Measurements from ENCODE around the gene SLC38A1. TPM values are rescaled to one million over a fixed set of nuclear protein-coding genes. Genes with fewer than 3 reads are reported as not detected.

Gene SLC38A1
- total RNA-seq, 2 experiments from 2014 or later: 180 to 219 TPM

DNA sequence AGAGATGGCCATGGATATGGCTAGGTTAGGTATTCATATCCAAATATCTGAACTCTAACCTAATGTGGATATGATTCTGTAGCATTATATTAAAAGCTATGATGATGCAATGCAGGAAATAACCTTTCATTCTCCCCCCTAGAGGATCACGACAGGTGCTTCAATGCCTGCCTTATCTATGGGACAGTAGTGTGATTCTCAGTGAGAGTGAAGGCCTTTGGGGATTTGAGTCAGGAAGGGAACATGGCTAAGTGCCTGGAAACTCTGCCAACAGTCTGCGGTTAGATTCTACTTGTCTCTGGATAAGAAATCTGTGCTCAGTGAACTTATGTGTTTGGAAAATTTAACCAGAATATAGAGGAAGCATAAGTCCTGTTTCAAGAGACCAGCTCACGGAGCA lies 81.8 kb downstream of the SLC38A1 start:
- ChIA-PET CTCF (interaction anchor here (0.6 to 1.2 kb wide), 4 partner anchors 40 to 1706 kb away, joined by 3 to 5 read pairs (median 4); no protein-coding TSS in a partner anchor), POLR2A (interaction anchor here (0.6 kb wide), 1 partner anchor 13 kb away, joined by 3 read pairs; no protein-coding TSS in a partner anchor)
- DNase-seq: no peak
- H3K9me3 Mint-ChIP-seq: peaks cover 2% of the 10 kb centered on the region
- peaks cover 5% of the 10 kb centered on the region for H3K4me1 Mint-ChIP-seq
- H3K27me3 Mint-ChIP-seq: no peaks in the 10 kb centered on the region
- H3K27ac Mint-ChIP-seq: peak overlapping the region; percentile 21
- H3K36me3 Mint-ChIP-seq (ENCODE audit: low read depth): peaks cover 76% of the 10 kb centered on the region
- no peak overlapping the region for H3K4me3 Mint-ChIP-seq

GRCh38 chr12:46186088-46186487 lies 82.8 kb downstream of the SLC38A1 start:
- DNase-seq: no peak
- ChIA-PET POLR2A (no interaction called here), CTCF (interaction anchor here (1.0 kb wide), 1 partner anchor 117 kb away, joined by 3 read pairs; no protein-coding TSS in a partner anchor)
- Mint-ChIP-seq H3K27ac (no peak overlapping the region), H3K4me3 (no peak overlapping the region), H3K36me3 (ENCODE audit: low read depth) (peaks cover 71% of the 10 kb centered on the region), H3K27me3 (no peaks in the 10 kb centered on the region), H3K4me1 (peaks cover 2% of the 10 kb centered on the region), H3K9me3 (no peaks in the 10 kb centered on the region)

DNA sequence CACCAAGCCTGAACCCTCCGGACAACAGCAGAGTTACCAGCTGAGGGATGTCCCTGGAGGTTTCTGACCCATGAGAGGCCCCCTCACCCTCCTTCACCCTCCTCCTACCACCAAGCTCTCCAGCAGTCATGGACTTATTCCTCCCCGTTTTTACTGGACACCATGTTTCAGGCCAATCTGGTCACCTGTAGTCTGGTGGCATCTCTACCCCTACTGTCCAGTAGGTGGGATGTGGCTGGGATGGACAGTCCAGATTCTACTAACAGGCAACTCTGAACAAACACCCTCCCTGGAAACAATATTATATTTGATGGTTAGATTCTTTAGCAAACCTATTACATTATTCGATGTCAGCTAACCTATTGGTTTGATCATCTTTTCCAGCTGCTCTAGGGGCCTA lies 83.2 kb downstream of the SLC38A1 start:
- Mint-ChIP-seq H3K27ac (peak overlapping the region; percentile 57), H3K9me3 (no peaks in the 10 kb centered on the region), H3K36me3 (ENCODE audit: low read depth) (peaks cover 67% of the 10 kb centered on the region), H3K4me1 (peaks cover 2% of the 10 kb centered on the region), H3K4me3 (no peak overlapping the region), H3K27me3 (no peaks in the 10 kb centered on the region)
- CTCF ChIA-PET: interaction anchor here (0.7 kb wide), 1 partner anchor 12 kb away, joined by 5 read pairs; no protein-coding TSS in a partner anchor
- no peak for DNase-seq
- POLR2A ChIA-PET: no interaction called here

DNA sequence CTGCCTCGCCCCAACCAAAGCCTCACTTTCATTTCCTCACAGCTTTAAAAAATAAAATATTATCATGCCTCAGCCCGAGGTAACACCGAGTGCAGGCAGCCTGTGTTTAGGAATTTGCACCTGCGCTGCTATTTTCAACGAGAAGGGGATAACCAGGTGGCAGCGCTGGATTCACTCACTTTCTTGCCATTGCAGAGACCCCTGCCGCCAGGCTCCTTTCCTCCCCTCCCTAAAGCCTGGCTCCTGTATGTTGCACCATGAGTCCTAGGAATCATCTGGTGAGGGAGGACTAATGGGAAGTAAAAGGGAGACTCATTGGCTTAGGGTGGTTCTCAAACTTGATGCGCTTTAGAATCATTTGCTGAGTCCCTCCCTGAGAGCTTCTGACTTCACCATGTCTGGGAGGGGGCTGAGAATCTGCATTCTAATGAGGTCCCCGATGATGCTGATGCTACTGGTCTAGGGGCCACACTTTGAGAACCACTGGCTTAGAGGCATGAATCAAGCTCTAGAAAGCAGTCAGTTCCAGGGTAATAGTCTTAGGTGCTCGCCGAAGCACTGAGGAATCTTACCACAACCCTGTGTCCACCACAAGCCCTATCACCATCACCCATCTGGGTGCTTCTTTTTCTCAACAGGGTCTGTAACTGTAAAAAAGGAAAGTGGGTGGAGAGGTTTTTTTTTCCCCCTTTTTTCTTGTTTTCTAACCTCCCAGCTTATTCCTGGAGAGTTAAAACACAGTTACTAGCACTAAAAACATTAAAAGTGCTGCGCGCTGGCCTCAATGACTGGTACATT lies 83.8 kb downstream of the SLC38A1 start:
- Mint-ChIP-seq H3K9me3 (no peaks in the 10 kb centered on the region), H3K27me3 (no peaks in the 10 kb centered on the region), H3K36me3 (ENCODE audit: low read depth) (peaks cover 61% of the 10 kb centered on the region), H3K27ac (peak overlapping the region; percentile 57), H3K4me1 (peaks cover 5% of the 10 kb centered on the region), H3K4me3 (no peak overlapping the region)
- ChIA-PET CTCF (interaction anchor here (0.7 to 1.3 kb wide), 2 partner anchors 12 to 15 kb away, joined by 3 to 5 read pairs; no protein-coding TSS in a partner anchor), POLR2A (no interaction called here)
- no peak for DNase-seq

GRCh38 chr12:46183112-46183511 lies 85.7 kb downstream of the SLC38A1 start:
- no peak for DNase-seq
- H3K4me1 Mint-ChIP-seq: peaks cover 17% of the 10 kb centered on the region
- no peaks in the 10 kb centered on the region for H3K9me3 Mint-ChIP-seq
- peaks cover 43% of the 10 kb centered on the region for H3K36me3 Mint-ChIP-seq (ENCODE audit: low read depth)
- H3K27ac Mint-ChIP-seq: no peak overlapping the region
- CTCF ChIA-PET: no interaction called here
- H3K27me3 Mint-ChIP-seq: no peaks in the 10 kb centered on the region
- POLR2A ChIA-PET: no interaction called here
- H3K4me3 Mint-ChIP-seq: no peak overlapping the region

DNA sequence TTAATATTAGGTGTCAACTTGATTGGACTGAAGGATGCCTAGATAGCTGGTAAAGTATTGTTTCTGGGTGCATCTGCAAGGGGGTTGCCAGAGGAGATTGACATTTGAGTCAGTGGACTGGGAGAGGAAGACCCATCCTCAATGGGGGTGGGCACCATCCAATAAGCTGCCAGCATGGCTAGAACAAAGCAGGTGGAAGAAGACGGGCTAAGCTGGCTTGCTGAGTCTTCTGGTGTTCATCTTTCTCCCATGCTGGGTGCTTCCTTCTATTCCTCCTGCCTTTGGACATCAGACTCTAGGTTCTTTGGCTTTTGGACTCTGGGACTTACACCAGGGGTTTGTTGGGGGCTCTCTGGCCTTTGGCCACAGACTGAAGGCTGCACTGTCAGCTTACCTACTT lies 87.4 kb downstream of the SLC38A1 start:
- POLR2A ChIA-PET: no interaction called here
- no peaks in the 10 kb centered on the region for H3K27me3 Mint-ChIP-seq
- no peak overlapping the region for H3K4me3 Mint-ChIP-seq
- H3K4me1 Mint-ChIP-seq: peaks cover 28% of the 10 kb centered on the region
- no peaks in the 10 kb centered on the region for H3K9me3 Mint-ChIP-seq
- peak overlapping the region; percentile 36 for H3K27ac Mint-ChIP-seq
- CTCF ChIA-PET: interaction anchor here (1.7 kb wide), 1 partner anchor 13 kb away, joined by 8 read pairs; no protein-coding TSS in a partner anchor
- no peak for DNase-seq
- peaks cover 31% of the 10 kb centered on the region for H3K36me3 Mint-ChIP-seq (ENCODE audit: low read depth)

DNA sequence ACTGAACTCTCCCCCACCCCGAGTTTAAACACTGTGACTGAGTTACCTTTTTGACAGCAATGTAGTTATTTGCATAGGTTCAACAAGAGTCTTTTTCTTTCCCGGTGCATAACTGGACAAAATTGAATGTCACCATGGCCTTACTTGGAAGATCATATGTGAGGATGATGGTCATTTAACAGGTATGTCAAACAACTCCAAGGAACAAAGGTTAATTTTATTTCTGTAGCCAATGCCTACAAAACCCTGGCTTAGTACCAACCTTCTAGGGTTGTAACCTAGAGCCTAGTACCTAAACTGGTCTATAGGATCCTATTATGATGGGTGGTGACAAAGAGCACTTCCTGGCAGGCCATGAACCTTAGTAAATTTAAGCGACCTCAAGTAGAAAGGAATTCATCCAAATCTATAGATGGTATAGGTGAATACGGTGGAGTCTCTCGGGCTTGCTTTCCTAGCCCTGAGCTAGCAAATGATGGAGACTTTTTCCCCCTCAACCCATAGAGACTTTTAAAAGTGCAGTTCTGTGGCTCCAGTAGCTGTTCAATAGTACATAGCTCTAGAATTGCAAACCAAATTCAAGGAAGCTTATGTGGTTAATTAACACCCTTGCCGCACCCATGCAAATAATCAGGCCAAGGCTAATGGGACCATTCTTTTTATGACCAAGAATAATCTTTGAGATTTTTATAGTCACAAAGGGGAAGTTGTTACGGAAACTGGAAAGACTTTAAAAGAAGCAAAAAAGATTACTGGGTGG lies 89.0 kb downstream of the SLC38A1 start:
- CTCF ChIA-PET: interaction anchor here (1.7 kb wide), 1 partner anchor 15 kb away, joined by 8 read pairs; no protein-coding TSS in a partner anchor
- H3K4me1 Mint-ChIP-seq: peaks cover 28% of the 10 kb centered on the region
- DNase-seq: no peak
- no peak overlapping the region for H3K4me3 Mint-ChIP-seq
- no peaks in the 10 kb centered on the region for H3K27me3 Mint-ChIP-seq
- H3K9me3 Mint-ChIP-seq: no peaks in the 10 kb centered on the region
- POLR2A ChIA-PET: no interaction called here
- no peak overlapping the region for H3K27ac Mint-ChIP-seq
- H3K36me3 Mint-ChIP-seq (ENCODE audit: low read depth): peaks cover 23% of the 10 kb centered on the region

DNA sequence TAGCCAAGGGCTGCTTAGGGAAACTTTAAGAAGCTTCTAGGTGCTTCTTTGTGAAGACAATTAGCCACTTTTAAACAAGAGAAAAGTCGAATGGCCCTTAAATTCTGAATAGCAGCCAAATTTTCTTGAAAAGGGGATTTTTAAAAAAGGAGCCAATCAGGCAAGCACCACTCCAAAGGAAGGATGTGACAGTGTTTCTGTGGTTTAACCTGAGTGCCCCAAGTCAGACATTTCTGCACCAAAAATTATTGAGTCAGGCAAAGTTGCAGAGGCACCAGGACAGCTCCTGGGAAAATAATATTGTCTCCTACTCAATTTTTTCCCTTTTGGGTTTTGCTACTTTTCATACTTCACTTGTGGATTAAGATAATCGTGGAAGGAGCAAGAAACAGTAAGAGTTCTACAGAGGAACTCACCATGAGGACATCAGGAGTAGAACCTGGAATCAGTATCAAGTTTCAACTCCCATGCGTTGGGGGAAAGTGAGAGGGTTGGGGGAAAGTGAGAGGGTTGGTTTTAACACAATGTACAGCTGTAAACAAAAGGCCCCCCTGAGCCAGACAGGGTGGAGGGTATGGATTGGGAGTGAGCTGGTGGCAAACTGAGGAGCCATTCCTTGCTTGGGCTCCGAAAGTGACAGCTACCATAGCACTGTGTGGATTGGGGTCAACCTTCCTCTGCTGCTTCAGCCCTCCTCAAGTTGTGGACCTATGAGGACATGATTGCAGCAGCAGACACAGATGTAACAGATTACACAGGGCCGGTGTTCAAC lies 90.8 kb downstream of the SLC38A1 start:
- ChIA-PET CTCF (interaction anchor here (0.6 to 1.0 kb wide), 2 partner anchors 117 to 784 kb away, joined by 3 to 4 read pairs; no protein-coding TSS in a partner anchor), POLR2A (no interaction called here)
- Mint-ChIP-seq H3K4me3 (no peak overlapping the region), H3K4me1 (peaks cover 31% of the 10 kb centered on the region), H3K9me3 (no peaks in the 10 kb centered on the region), H3K36me3 (ENCODE audit: low read depth) (peaks cover 13% of the 10 kb centered on the region), H3K27me3 (no peaks in the 10 kb centered on the region), H3K27ac (peak overlapping the region; percentile 22)
- DNase-seq: no peak

DNA sequence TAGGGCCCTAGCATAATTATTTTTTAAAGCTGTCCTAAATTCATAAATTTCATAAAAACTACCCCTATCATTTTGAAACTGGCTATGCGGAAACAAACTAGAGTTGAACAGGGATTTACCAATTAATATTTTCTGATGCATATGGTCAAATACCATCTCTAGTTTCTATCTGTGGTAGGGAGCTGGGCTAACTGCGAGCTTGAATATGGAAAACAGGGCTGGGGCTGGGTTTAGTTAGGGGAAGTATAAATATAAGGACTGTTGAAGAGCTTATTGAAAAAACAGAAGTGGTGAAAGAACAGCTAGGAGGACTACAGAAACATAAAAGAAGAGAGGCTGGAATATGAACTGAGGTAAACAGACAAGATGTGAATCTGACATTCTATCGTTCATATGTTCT lies 91.8 kb downstream of the SLC38A1 start:
- Mint-ChIP-seq H3K27ac (no peak overlapping the region), H3K4me1 (peaks cover 31% of the 10 kb centered on the region), H3K36me3 (ENCODE audit: low read depth) (peaks cover 5% of the 10 kb centered on the region), H3K9me3 (no peaks in the 10 kb centered on the region), H3K27me3 (no peaks in the 10 kb centered on the region), H3K4me3 (no peak overlapping the region)
- POLR2A ChIA-PET: no interaction called here
- CTCF ChIA-PET: interaction anchor here (1.0 kb wide), 1 partner anchor 118 kb away, joined by 3 read pairs; no protein-coding TSS in a partner anchor
- DNase-seq: no peak

- DNase-seq: no peak
- H3K4me3 Mint-ChIP-seq: no peak overlapping the region
- ChIA-PET CTCF (interaction anchor here (1.0 to 1.2 kb wide), 2 partner anchors 95 to 1353 kb away, joined by 3 to 4 read pairs; no protein-coding TSS in a partner anchor), POLR2A (no interaction called here)
- peaks cover under 1% of the 10 kb centered on the region for H3K9me3 Mint-ChIP-seq
- no peaks in the 10 kb centered on the region for H3K27me3 Mint-ChIP-seq
- no peaks in the 10 kb centered on the region for H3K36me3 Mint-ChIP-seq (ENCODE audit: low read depth)
- H3K4me1 Mint-ChIP-seq: peaks cover 28% of the 10 kb centered on the region
- H3K27ac Mint-ChIP-seq: no peak overlapping the region
These were observed 93.9 kb downstream of the SLC38A1 start for GRCh38 chr12:46174919-46175318.

DNA sequence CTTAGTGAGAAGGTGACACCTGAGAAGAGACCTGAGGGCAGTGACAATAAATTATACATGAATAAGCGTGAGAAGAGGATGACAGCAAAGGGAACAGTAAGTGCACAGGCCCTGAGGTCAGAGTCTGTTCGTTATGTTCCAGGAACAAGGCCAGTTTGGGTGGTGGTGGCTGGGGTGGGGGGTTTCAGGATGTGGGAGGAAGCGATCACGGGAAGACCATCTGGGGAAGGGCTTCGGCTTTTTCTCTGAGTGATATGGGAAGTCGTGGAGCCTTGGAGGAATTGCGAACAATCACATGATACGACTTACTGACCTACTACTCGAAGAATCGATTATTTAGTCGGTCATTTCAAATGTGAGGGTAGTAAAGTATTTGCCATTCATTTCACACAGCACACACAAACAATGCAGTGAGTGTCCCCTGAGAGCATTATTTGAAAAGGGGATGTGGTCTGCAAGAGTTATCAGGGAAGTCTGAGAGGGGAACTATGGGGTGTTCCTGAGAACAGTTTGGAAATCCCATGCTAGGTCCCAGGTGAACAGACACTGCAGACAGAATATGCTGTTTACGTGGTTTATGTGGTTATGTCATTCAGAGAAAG lies 94.7 kb downstream of the SLC38A1 start:
- Mint-ChIP-seq H3K4me3 (no peak overlapping the region), H3K27ac (no peak overlapping the region), H3K27me3 (no peaks in the 10 kb centered on the region), H3K4me1 (peaks cover 23% of the 10 kb centered on the region), H3K36me3 (ENCODE audit: low read depth) (no peaks in the 10 kb centered on the region), H3K9me3 (peaks cover 3% of the 10 kb centered on the region)
- no peak for DNase-seq
- ChIA-PET CTCF (interaction anchor here (1.0 kb wide), 1 partner anchor 95 kb away, joined by 4 read pairs; no protein-coding TSS in a partner anchor), POLR2A (no interaction called here)

GRCh38 chr12:46168426-46168825 lies 100.4 kb downstream of the SLC38A1 start:
- peaks cover 7% of the 10 kb centered on the region for H3K9me3 Mint-ChIP-seq
- POLR2A ChIA-PET: no interaction called here
- peaks cover 2% of the 10 kb centered on the region for H3K4me1 Mint-ChIP-seq
- DNase-seq: no peak
- CTCF ChIA-PET: interaction anchor here (0.8 to 1.2 kb wide), 2 partner anchors 12 to 173 kb away, joined by 3 read pairs; no protein-coding TSS in a partner anchor
- no peaks in the 10 kb centered on the region for H3K36me3 Mint-ChIP-seq (ENCODE audit: low read depth)
- no peak overlapping the region for H3K27ac Mint-ChIP-seq
- no peak overlapping the region for H3K4me3 Mint-ChIP-seq
- H3K27me3 Mint-ChIP-seq: no peaks in the 10 kb centered on the region
